PFSK-1 (cell line): ENCODE measurements around the gene NDUFV3.

Experiments
- FOXP2 ChIP-seq: optimal IDR thresholded peaks from 2 replicates; pipeline ENCODE3; 2011; ENCODE audit warnings: borderline replicate concordance, control low read depth, inconsistent platforms; ENCODE audit not compliant: insufficient read depth; ENCODE audit errors: extremely low read length, extremely low read depth
- POLR2AphosphoS5 ChIP-seq: IDR thresholded peaks from 2 replicates; pipeline ENCODE4 v1.6.1; 2012; ENCODE audit warnings: low read depth, mild to moderate bottlenecking, control low read depth, low read length, moderate library complexity
- SIN3A ChIP-seq: IDR thresholded peaks from 2 replicates; pipeline ENCODE4 v1.6.1; 2012; ENCODE audit warnings: mild to moderate bottlenecking, low read length, moderate library complexity, borderline replicate concordance; ENCODE audit not compliant: insufficient read depth
- TAF1 ChIP-seq: IDR thresholded peaks from 2 replicates; pipeline ENCODE4 v1.6.1; 2012; ENCODE audit warnings: low read length, control low read depth, borderline replicate concordance; ENCODE audit not compliant: insufficient read depth
- TF ChIP-seq, protein P1 (sequence below), 2 experiments: IDR thresholded peaks; 2 replicates each; pipeline versions ENCODE4 v1.6.1 to v1.8.0; 2011 to 2012; ENCODE audit warnings: low read depth in 2 of 2, low read length in 2 of 2, control low read depth in 1 of 2, inconsistent platforms in 1 of 2, mild to moderate bottlenecking in 1 of 2, moderate library complexity in 1 of 2; ENCODE audit not compliant: insufficient read depth in 1 of 2

Gene NDUFV3

DNA sequence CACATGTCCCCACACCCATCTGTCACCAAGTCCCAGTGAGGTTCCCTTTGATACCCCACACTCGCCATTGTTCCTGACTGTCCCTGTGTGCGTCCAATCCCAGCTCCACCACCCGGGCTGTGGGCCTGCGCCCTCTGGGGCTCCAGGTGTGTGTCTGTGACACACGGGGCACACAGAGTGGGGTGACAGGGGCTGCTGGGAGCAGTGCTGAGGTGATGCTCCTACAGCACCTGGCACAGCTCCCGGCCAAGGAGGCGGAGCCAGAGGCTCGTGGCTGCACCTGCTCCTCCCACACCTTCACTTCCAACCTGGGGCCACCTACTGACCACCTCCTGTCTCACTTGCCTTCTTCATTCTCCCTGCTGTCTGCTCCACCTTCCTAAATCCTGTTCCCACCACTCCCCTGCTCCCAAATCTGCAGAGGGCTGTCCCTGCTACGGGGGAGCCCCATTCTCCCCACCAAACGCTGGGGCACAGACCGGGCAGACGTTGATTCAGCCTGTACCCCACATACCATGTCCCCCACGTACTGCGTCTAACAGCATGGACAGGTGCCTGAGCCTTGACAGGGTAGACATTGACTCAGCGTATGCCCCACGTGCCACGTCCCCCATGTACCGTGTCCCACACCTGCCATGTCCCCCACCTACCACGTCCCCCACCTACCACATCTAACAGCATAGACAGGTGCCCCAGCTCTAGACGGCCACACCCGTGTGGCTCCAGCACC, 30.2 kb upstream of the NDUFV3 start:
- no peak for TF ChIP-seq FOXP2
- no peak for TF ChIP-seq TAF1
- TF ChIP-seq, protein P1, sequence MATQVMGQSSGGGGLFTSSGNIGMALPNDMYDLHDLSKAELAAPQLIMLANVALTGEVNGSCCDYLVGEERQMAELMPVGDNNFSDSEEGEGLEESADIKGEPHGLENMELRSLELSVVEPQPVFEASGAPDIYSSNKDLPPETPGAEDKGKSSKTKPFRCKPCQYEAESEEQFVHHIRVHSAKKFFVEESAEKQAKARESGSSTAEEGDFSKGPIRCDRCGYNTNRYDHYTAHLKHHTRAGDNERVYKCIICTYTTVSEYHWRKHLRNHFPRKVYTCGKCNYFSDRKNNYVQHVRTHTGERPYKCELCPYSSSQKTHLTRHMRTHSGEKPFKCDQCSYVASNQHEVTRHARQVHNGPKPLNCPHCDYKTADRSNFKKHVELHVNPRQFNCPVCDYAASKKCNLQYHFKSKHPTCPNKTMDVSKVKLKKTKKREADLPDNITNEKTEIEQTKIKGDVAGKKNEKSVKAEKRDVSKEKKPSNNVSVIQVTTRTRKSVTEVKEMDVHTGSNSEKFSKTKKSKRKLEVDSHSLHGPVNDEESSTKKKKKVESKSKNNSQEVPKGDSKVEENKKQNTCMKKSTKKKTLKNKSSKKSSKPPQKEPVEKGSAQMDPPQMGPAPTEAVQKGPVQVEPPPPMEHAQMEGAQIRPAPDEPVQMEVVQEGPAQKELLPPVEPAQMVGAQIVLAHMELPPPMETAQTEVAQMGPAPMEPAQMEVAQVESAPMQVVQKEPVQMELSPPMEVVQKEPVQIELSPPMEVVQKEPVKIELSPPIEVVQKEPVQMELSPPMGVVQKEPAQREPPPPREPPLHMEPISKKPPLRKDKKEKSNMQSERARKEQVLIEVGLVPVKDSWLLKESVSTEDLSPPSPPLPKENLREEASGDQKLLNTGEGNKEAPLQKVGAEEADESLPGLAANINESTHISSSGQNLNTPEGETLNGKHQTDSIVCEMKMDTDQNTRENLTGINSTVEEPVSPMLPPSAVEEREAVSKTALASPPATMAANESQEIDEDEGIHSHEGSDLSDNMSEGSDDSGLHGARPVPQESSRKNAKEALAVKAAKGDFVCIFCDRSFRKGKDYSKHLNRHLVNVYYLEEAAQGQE (IDR thresholded peaks at IDR 0.05; ENCODE audit: insufficient read depth in 1 of 2, low read depth in 2 of 2, low read length in 2 of 2), result no peak
- TF ChIP-seq POLR2AphosphoS5, result no peak
- TF ChIP-seq SIN3A, result no peak

DNA sequence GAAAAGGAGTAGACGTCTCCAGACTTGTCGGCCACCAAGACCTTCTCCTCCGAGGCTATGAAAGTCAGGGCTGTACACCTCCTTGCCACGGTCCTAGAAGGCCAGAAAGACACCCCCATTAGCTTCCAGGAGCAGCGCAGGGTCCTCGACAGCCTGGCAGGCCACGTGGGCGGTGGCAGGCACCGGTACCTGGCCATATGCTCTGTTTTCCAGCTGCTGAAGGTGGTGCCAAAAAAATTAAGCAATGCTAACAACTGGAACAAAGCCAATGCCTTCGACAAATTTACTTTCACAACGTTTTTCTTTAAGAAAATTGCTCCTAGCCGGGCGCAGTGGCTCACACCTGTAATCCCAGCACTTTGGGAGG, 29.6 kb upstream of the NDUFV3 start:
- TF ChIP-seq FOXP2 (no peak), TAF1 (no peak), SIN3A (no peak), POLR2AphosphoS5 (no peak)
- TF ChIP-seq, protein P1 (IDR thresholded peaks at IDR 0.05; ENCODE audit: insufficient read depth in 1 of 2, low read depth in 2 of 2, low read length in 2 of 2), result no peak

DNA sequence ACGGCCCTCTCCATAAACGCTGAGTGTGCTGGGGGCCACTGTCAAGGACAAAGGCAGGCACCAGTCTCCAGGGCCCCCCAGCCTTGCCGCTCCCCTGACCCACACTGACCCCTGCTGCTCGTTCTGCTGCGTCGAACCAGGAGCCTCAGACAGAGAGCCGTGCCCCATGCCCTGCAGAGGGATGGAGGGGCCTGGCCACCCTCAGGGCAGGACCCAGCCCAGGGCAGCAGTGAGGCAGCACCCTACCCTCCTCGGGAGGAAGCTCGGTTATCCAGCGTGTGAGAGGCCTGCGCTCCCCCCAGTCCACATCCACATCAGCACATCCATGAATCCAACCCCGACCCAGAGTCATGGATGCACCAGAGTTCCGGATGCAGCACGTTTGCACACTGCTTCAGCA, 28.8 kb upstream of the NDUFV3 start:
- TF ChIP-seq TAF1 (no peak), FOXP2 (no peak), POLR2AphosphoS5 (no peak), SIN3A (no peak)
- TF ChIP-seq, protein P1 (IDR thresholded peaks at IDR 0.05; ENCODE audit: insufficient read depth in 1 of 2, low read depth in 2 of 2, low read length in 2 of 2), result no peak

- TF ChIP-seq, protein P1 (IDR thresholded peaks at IDR 0.05; ENCODE audit: insufficient read depth in 1 of 2, low read depth in 2 of 2, low read length in 2 of 2), result no peak
- TF ChIP-seq SIN3A, result no peak
- TF ChIP-seq FOXP2, result no peak
Observed at GRCh38 chr21:42864815-42865775, 28.0 kb upstream of the NDUFV3 start.
